GM18499 (cell line): ENCODE measurements around the gene NOB1.

Source experiments
- ATAC-seq: cut with Tn5 transposase; IDR thresholded peaks from one replicate; pipeline ENCODE4 v1.9.1; 2021; ENCODE audit warnings: moderate number of reproducible peaks; ENCODE audit not compliant: insufficient read depth, unreplicated experiment

Gene NOB1

DNA sequence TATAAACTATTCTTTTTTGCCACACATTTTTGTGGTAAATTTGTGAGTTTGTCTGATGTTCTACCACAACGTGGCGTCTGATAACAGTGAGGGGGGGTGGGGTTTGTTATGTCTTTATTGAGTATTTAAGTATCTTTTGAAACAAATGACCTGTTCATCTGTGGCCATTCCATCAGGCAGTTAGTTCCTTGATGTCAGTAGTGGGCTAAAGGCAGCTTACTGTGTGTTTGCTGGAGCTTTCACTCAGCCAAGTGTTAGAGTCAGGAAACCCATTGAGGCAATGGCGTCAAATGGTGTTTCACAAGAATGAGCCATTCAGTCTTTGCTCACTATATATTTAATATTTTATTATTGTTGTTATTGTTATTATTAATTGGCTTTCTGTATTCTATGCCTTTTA, 56.3 kb downstream of the NOB1 start:
- ATAC-seq = no peak

DNA sequence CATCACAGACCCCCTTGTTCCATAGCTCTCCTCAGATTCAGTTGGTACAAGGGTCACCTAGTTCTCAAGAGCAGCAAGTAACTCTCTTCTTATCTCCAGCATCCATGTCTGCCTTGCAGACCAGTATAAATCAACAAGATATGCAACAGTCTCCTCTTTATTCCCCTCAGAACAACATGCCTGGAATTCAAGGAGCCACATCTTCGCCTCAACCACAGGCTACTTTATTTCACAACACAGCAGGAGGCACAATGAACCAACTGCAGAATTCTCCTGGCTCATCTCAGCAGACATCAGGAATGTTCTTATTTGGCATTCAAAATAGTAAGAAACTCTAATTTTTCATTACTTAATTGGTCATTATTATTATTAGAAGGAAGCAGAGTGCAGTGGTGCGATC, 60.8 kb downstream of the NOB1 start:
- ATAC-seq = no peak

DNA sequence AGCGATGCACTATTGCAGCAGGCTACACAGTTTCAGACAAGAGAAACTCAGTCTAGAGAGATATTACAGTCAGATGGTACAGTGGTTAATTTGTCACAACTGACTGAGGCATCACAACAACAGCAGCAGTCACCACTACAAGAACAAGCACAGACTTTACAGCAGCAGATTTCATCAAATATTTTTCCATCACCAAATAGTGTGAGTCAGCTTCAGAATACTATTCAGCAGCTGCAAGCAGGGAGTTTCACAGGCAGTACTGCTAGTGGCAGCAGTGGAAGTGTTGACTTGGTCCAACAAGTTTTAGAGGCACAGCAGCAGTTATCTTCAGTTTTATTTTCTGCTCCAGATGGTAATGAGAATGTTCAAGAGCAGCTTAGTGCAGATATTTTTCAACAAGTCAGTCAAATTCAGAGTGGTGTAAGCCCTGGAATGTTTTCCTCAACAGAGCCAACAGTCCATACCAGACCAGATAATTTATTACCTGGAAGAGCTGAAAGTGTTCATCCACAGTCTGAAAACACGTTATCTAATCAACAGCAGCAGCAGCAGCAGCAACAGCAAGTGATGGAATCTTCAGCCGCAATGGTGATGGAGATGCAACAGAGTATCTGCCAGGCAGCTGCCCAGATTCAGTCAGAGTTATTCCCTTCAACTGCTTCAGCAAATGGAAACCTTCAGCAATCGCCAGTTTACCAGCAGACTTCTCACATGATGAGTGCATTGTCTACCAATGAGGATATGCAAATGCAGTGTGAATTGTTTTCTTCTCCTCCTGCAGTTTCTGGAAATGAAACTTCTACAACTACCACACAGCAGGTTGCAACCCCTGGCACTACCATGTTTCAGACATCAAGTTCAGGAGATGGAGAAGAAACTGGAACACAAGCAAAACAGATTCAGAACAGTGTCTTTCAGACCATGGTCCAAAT, 62.5 kb downstream of the NOB1 start:
- ATAC-seq = no peak
